ENCODE data around the gene ARPC4.
"Not testable (repeated sequence)": the region's sequence is repeated elsewhere in the genome, so short reads cannot be mapped to it uniquely, and the experiment has no call there.

GRCh38 chr3:9854291-9854940 lies 61.5 kb downstream of the ARPC4 start:
- TF ChIP-seq, protein P1, sequence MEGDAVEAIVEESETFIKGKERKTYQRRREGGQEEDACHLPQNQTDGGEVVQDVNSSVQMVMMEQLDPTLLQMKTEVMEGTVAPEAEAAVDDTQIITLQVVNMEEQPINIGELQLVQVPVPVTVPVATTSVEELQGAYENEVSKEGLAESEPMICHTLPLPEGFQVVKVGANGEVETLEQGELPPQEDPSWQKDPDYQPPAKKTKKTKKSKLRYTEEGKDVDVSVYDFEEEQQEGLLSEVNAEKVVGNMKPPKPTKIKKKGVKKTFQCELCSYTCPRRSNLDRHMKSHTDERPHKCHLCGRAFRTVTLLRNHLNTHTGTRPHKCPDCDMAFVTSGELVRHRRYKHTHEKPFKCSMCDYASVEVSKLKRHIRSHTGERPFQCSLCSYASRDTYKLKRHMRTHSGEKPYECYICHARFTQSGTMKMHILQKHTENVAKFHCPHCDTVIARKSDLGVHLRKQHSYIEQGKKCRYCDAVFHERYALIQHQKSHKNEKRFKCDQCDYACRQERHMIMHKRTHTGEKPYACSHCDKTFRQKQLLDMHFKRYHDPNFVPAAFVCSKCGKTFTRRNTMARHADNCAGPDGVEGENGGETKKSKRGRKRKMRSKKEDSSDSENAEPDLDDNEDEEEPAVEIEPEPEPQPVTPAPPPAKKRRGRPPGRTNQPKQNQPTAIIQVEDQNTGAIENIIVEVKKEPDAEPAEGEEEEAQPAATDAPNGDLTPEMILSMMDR (IDR thresholded peaks at IDR 0.05; ENCODE audit: low read depth, low read length): not testable (repeated sequence)
- TF ChIP-seq EZH2phosphoT487 (IDR thresholded peaks at IDR 0.05; ENCODE audit: low read depth): not testable (repeated sequence)

Data from OCI-LY3 (cell line).